Body of pancreas (tissue), 4 donors: ENCODE data around the gene ME3. TPM values are rescaled to one million over a fixed set of nuclear protein-coding genes. Genes with fewer than 3 reads are reported as not detected.

ENCODE experiments used
- ATAC-seq: fragments of 150-250 bp; one replicate; pipeline ENCODE4 v1.9.1; 2016
- DNase-seq, 4 donors: peaks; one replicate each; pipeline ENCODE4 v3.0.0-alpha.2; 2019
- H3K27ac ChIP-seq, 4 donors: fragments of 200-600 bp; sonication (generic); 1 replicate in 3 of 4; 2 replicates in 1 of 4; pipeline versions ENCODE4 v1.5.1 to v1.6.1; 2016 to 2019; ENCODE audit warnings: mild to moderate bottlenecking in 1 of 4, mixed read lengths in 1 of 4, moderate library complexity in 1 of 4
- H3K27me3 ChIP-seq, 2 donors: fragments of 200-600 bp; sonication (generic); one replicate each; pipeline ENCODE4 v1.6.0; 2016; ENCODE audit warnings: mild to moderate bottlenecking in 1 of 2
- H3K36me3 ChIP-seq, 2 donors: fragments of 200-600 bp; sonication (generic); replicated peaks in 1 of 2; 2 replicates each; pipeline ENCODE4 v1.5.1; 2016; ENCODE audit warnings: low read depth in 2 of 2; ENCODE audit not compliant: insufficient read depth in 1 of 2
- H3K4me1 ChIP-seq: fragments of 200-600 bp; sonication (generic); one replicate; pipeline ENCODE4 v1.6.0; 2016
- H3K4me3 ChIP-seq, 2 donors: fragments of 200-600 bp; sonication (generic); 1 replicate in 1 of 2; 2 replicates in 1 of 2; pipeline ENCODE4 v1.5.1; 2016 to 2019
- H3K9me3 ChIP-seq, 3 donors: fragments of 200-600 bp; sonication (generic); 1 replicate in 2 of 3; 2 replicates in 1 of 3; pipeline ENCODE4 v1.5.1; 2016
- POLR2A ChIP-seq, 3 donors: fragments of 450-650 bp; IDR thresholded peaks; one replicate each; pipeline ENCODE4 v1.6.1; 2016; ENCODE audit warnings: antibody characterized with exemption in 3 of 3, mild to moderate bottlenecking in 2 of 3
- WGBS, 2 donors: methylation state at CpG; one replicate each; pipeline ENCODE4 v1.1.5; 2017; 5-methylcytosine and 5-hydroxymethylcytosine counted together
- intact Hi-C: fragments of 100-400 bp; cut with DNase I; formaldehyde crosslinking; loops from one replicate; pipeline ENCODE4 v1.15.1; 2023
- total RNA-seq, 2 donors: library from RNA; depleted of rRNA; stranded (reverse); fragments of >200 nt; gene quantifications; one replicate each; pipeline ENCODE4 v1.1.0, GENCODE V29; 2016
- TF ChIP-seq, protein P1 (sequence below), 7 experiments: fragments of 450-650 bp in 4 of 7; fragments of 200-600 bp in 3 of 7; sonication (generic) in 3 of 7; IDR thresholded peaks; one replicate each; pipeline ENCODE4 v1.5.1; 2016 to 2019; ENCODE audit warnings: antibody characterized with exemption in 7 of 7

Gene ME3
- total RNA-seq, 2 donors from 2014 or later: 20.8 to 54.7 TPM

DNA sequence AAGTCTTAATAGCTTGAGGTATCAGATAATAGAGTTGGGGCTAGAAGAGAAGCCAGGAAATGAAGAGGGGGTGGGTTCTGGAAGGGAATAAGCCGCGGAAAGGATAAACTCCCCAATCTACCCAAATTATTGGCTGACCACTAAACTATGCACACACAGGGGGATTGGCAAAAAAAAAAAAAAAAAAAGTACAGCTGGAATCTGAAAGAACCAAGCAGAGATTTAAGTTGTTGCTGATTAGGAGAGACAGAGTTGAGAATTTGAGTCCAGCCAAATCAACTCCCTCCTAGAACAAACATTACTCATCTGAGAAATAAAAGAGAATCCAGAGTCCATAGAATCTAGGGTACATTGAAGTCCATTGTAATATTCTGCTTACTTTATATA lies 162.8 kb downstream of the ME3 start:
- intact Hi-C loops: no loop called here
- no peak for ATAC-seq
- no peak overlapping the region for H3K4me3 ChIP-seq
- no peak for TF ChIP-seq POLR2A (IDR thresholded peaks at IDR 0.05)
- TF ChIP-seq, protein P1, sequence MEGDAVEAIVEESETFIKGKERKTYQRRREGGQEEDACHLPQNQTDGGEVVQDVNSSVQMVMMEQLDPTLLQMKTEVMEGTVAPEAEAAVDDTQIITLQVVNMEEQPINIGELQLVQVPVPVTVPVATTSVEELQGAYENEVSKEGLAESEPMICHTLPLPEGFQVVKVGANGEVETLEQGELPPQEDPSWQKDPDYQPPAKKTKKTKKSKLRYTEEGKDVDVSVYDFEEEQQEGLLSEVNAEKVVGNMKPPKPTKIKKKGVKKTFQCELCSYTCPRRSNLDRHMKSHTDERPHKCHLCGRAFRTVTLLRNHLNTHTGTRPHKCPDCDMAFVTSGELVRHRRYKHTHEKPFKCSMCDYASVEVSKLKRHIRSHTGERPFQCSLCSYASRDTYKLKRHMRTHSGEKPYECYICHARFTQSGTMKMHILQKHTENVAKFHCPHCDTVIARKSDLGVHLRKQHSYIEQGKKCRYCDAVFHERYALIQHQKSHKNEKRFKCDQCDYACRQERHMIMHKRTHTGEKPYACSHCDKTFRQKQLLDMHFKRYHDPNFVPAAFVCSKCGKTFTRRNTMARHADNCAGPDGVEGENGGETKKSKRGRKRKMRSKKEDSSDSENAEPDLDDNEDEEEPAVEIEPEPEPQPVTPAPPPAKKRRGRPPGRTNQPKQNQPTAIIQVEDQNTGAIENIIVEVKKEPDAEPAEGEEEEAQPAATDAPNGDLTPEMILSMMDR (IDR thresholded peaks at IDR 0.05): no peak
- H3K27me3 ChIP-seq: no peaks in the 10 kb centered on the region
- WGBS, 2 donors: 0 to 19% methylated on average over 2 of the region's 2 CpGs
- H3K36me3 ChIP-seq: no peaks in the 10 kb centered on the region
- H3K27ac ChIP-seq: no peak overlapping the region
- peaks cover 13% of the 10 kb centered on the region for H3K4me1 ChIP-seq
- no peak for DNase-seq
- H3K9me3 ChIP-seq: no peaks in the 10 kb centered on the region

DNA sequence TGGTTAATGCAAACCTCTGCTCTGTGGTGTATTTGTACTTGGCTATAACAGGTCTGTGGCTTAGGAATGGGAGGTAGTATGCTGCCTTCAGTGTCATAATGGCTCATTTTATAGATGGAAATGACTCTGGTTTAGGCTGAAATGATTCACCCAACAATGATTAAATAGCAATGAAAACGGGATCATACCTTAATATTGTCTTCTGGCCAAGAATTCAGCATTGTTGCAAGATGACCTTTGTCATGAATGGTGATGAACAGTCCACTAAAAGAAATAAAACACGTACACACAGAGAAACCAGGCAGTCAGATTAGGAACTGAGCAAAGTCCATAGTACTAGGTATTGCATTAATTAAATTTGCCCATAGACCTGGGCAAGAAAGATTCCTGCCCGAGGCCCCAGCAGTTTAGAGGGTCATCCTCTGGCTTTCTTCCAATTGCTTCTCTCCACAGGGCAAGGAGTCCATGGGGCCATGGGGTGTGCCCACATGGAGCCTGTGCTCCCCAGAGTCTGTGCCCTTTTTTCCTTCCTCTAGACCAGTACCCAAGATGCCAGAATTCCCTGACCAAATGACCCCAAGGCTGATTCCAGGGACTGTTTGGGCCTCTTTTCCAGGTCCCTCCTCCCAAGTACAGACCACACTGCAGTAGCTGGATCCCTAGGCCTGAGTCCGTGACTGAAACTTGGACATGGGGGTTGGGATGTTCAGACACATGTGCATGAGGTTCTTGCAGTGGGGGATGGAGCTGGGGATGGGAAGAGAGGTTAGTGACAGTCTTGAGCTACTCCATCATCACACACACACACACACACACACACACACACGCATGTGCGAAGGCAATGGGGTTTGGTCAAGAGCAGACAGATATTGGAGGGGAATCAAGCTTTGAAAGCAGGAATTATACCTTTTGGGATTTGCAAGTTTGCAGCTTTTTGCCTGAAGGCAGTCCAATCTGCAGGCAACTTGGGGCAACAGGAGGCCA lies 163.5 kb downstream of the ME3 start:
- H3K27me3 ChIP-seq: no peaks in the 10 kb centered on the region
- intact Hi-C loops: no loop called here
- H3K4me3 ChIP-seq: no peak overlapping the region
- no peaks in the 10 kb centered on the region for H3K9me3 ChIP-seq
- DNase-seq: no peak
- no peak for ATAC-seq
- 58 to 62% methylated on average over 6 of the region's 6 CpGs for WGBS, 2 donors
- no peak for TF ChIP-seq POLR2A (IDR thresholded peaks at IDR 0.05)
- TF ChIP-seq, protein P1 (IDR thresholded peaks at IDR 0.05): no peak
- H3K27ac ChIP-seq: no peak overlapping the region
- peaks cover 13% of the 10 kb centered on the region for H3K4me1 ChIP-seq
- no peaks in the 10 kb centered on the region for H3K36me3 ChIP-seq

DNA sequence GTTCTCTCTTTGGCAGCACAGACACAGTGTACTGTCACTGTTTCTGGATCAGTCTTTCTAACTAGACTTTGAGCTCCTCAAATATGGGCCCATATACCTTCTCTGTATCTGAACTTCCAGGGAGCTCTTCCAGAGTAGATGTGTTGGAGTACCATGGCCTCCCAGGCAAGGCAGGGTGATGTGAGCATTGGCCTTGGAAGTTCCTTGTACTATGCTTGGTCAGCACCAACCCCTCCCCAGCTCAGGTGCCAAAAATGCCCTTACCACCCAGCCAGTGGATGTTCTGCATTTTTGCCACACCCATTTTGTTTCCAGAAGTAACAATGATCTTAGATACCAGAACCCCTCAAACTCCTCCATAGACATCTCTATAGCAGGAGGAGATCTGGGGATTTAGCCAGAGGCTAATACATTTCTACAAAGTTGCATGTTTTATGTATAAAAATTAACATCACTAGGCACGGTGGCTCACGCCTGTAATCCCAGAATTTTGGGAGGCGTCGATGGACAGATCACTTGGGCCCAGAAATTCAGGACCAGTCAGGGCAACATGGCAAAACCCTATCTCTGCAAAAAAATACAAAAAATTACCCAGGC lies 165.1 kb downstream of the ME3 start:
- Histone ChIP-seq H3K9me3 (no peaks in the 10 kb centered on the region), H3K27ac (no peak overlapping the region), H3K36me3 (no peaks in the 10 kb centered on the region), H3K4me1 (peaks cover 13% of the 10 kb centered on the region), H3K27me3 (no peaks in the 10 kb centered on the region), H3K4me3 (no peak overlapping the region)
- TF ChIP-seq, protein P1 (IDR thresholded peaks at IDR 0.05): no peak
- no peak for TF ChIP-seq POLR2A (IDR thresholded peaks at IDR 0.05)
- intact Hi-C loops: no loop called here
- DNase-seq (no peak), ATAC-seq (no peak)
- WGBS, 2 donors: 93 to 96% methylated on average over 4 of the region's 4 CpGs

DNA sequence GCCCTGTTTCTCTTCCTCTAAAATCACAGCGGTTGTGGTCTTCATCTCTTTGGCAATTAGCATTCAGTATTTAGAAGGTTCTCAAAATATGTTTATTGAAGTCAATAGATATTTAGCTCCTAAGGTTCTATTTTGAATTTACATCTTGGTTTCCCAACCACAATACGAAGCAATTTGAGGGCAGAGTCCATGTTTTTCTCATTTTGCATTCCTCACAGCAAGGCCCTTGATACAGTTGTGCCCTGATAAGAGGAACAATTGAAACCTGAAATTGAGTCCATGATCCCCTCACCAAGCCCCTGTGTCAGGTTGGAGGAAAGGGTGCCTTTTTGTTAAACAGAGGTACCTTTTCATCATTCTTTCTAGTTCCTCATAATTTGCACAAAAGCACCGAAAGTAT lies 166.2 kb downstream of the ME3 start:
- DNase-seq: no peak
- TF ChIP-seq, protein P1 (IDR thresholded peaks at IDR 0.05): no peak
- H3K36me3 ChIP-seq: no peaks in the 10 kb centered on the region
- ATAC-seq: no peak
- H3K9me3 ChIP-seq: no peaks in the 10 kb centered on the region
- 95 to 97% methylated on average over 3 of the region's 3 CpGs for WGBS, 2 donors
- H3K27me3 ChIP-seq: no peaks in the 10 kb centered on the region
- H3K4me1 ChIP-seq: peaks cover 9% of the 10 kb centered on the region
- H3K27ac ChIP-seq: no peak overlapping the region
- intact Hi-C loops: no loop called here
- no peak overlapping the region for H3K4me3 ChIP-seq
